ENCODE measurements around the gene NCKAP5L.

NCKAP5L gene

DNA sequence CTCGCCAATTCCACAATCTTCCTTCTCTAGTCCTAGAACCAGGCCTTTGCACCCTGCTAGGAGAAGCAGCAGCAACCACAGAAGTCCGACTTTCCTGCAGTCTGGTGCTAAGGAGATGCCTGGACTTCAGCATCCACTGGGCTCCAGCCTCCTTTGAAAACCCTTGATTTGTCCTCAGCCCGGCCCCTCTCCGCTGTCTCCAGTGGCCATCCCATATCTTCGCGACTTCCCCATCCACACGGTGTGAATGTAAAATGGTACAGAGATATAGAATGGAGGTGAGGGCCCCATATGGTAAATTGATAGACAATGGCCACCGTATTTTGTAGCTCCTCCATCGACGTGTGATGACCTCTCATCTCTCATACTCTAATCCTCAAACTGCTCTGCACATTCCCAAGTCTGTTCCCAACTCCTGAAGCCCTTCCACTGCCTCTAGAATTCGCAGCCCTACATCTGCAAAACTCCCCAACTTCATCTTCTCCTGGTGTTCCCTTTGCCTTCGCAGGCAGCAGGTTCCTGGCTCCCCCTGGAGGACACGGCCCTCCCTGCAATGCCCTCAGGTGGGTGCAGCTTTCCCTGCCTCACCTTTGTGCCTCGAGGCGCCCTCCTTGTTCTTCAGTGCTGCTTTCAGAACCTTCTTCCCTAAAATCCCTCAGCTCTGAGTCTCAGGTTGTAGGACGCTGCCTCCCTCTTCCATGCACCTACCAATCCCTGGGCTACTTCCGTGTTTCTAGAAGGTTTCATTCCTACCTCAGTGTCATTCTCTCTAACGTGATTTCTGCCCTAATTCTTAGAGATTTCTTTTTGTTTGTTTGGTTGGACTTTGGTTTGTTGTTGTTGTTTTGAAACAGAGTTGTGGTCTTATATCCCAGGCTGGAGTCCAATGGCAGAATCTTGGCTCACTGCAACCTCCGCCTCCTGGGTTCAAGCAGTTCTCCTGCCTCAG is 50.1 kb downstream of the NCKAP5L start:
- TF ChIP-seq FOXP2 (optimal IDR thresholded peaks at IDR 0.05; ENCODE audit: borderline replicate concordance, extremely low read depth, extremely low read length, insufficient read depth): no peak
- no peak for TF ChIP-seq SIN3A (IDR thresholded peaks at IDR 0.05; ENCODE audit: borderline replicate concordance, insufficient read depth, low read length)
- TF ChIP-seq, protein P1, sequence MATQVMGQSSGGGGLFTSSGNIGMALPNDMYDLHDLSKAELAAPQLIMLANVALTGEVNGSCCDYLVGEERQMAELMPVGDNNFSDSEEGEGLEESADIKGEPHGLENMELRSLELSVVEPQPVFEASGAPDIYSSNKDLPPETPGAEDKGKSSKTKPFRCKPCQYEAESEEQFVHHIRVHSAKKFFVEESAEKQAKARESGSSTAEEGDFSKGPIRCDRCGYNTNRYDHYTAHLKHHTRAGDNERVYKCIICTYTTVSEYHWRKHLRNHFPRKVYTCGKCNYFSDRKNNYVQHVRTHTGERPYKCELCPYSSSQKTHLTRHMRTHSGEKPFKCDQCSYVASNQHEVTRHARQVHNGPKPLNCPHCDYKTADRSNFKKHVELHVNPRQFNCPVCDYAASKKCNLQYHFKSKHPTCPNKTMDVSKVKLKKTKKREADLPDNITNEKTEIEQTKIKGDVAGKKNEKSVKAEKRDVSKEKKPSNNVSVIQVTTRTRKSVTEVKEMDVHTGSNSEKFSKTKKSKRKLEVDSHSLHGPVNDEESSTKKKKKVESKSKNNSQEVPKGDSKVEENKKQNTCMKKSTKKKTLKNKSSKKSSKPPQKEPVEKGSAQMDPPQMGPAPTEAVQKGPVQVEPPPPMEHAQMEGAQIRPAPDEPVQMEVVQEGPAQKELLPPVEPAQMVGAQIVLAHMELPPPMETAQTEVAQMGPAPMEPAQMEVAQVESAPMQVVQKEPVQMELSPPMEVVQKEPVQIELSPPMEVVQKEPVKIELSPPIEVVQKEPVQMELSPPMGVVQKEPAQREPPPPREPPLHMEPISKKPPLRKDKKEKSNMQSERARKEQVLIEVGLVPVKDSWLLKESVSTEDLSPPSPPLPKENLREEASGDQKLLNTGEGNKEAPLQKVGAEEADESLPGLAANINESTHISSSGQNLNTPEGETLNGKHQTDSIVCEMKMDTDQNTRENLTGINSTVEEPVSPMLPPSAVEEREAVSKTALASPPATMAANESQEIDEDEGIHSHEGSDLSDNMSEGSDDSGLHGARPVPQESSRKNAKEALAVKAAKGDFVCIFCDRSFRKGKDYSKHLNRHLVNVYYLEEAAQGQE (IDR thresholded peaks at IDR 0.05; ENCODE audit: insufficient read depth in 1 of 2, low read depth in 2 of 2, low read length in 2 of 2): no peak
- TF ChIP-seq TAF1 (IDR thresholded peaks at IDR 0.05; ENCODE audit: borderline replicate concordance, insufficient read depth, low read length): no peak
- TF ChIP-seq POLR2AphosphoS5 (IDR thresholded peaks at IDR 0.05; ENCODE audit: low read depth, low read length): no peak

DNA sequence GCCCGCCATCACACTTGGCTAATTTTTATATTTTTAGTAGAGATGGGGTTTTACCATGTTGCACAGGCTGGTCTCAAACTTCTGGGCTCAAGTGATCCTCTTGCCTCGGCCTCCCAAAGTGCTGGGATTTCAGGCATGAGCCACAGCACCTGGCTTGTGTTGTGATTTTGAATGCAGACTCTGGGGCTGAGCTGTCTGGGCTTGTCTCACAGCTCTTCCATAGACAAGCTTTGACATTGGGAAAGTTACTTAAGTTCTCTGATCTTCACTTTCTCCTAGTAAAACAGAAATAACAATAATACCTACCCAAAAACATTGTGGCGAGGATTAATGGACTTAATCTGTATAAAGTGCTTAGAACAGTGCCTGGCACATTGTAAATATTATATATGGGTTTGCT is 50.9 kb downstream of the NCKAP5L start:
- TF ChIP-seq FOXP2 (optimal IDR thresholded peaks at IDR 0.05; ENCODE audit: borderline replicate concordance, extremely low read depth, extremely low read length, insufficient read depth): no peak
- TF ChIP-seq, protein P1 (IDR thresholded peaks at IDR 0.05; ENCODE audit: insufficient read depth in 1 of 2, low read depth in 2 of 2, low read length in 2 of 2): no peak
- no peak for TF ChIP-seq TAF1 (IDR thresholded peaks at IDR 0.05; ENCODE audit: borderline replicate concordance, insufficient read depth, low read length)
- TF ChIP-seq POLR2AphosphoS5 (IDR thresholded peaks at IDR 0.05; ENCODE audit: low read depth, low read length): no peak
- no peak for TF ChIP-seq SIN3A (IDR thresholded peaks at IDR 0.05; ENCODE audit: borderline replicate concordance, insufficient read depth, low read length)

DNA sequence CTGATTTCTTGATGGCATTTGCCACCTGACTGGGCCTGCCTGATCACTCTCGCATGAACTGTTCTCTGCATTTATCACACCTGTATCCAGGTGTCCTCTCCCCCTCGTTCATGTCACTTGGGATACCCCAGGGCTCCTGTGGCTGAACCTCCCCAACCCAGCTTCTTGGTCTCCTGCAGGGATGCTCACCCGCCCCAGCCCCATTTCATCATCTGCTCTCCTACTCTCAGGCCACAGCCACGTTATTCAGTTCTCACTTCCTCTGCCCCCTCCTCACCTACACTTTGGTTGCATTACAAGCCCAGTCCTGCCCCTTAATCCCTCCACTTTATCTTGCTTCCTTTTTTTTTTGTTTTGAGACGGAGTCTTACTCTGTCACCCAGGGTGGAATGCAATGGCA is 51.4 kb downstream of the NCKAP5L start:
- TF ChIP-seq TAF1 (IDR thresholded peaks at IDR 0.05; ENCODE audit: borderline replicate concordance, insufficient read depth, low read length): no peak
- TF ChIP-seq FOXP2 (optimal IDR thresholded peaks at IDR 0.05; ENCODE audit: borderline replicate concordance, extremely low read depth, extremely low read length, insufficient read depth): no peak
- TF ChIP-seq SIN3A (IDR thresholded peaks at IDR 0.05; ENCODE audit: borderline replicate concordance, insufficient read depth, low read length): no peak
- no peak for TF ChIP-seq POLR2AphosphoS5 (IDR thresholded peaks at IDR 0.05; ENCODE audit: low read depth, low read length)
- TF ChIP-seq, protein P1 (IDR thresholded peaks at IDR 0.05; ENCODE audit: insufficient read depth in 1 of 2, low read depth in 2 of 2, low read length in 2 of 2): no peak

DNA sequence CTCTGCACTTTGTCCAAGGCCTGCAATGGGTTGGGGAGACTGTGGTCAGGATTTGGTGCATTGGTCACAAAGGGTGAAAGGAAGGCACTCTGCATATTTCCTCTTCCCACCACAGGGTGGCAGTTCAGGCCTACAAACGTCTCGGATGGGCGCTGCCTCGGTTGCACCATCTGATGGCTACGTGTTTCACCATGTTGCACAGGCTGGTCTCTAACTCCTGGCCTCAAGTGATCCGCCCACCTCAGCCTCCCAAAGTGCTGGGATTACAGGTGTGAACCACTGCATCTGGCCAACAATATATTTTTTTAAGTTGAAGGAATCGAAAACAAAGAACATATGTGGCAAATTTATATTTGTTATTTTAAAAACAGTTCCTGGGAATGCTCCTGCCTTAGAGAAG is 51.8 kb downstream of the NCKAP5L start:
- no peak for TF ChIP-seq POLR2AphosphoS5 (IDR thresholded peaks at IDR 0.05; ENCODE audit: low read depth, low read length)
- no peak for TF ChIP-seq TAF1 (IDR thresholded peaks at IDR 0.05; ENCODE audit: borderline replicate concordance, insufficient read depth, low read length)
- no peak for TF ChIP-seq FOXP2 (optimal IDR thresholded peaks at IDR 0.05; ENCODE audit: borderline replicate concordance, extremely low read depth, extremely low read length, insufficient read depth)
- TF ChIP-seq SIN3A (IDR thresholded peaks at IDR 0.05; ENCODE audit: borderline replicate concordance, insufficient read depth, low read length): no peak
- TF ChIP-seq, protein P1 (IDR thresholded peaks at IDR 0.05; ENCODE audit: insufficient read depth in 1 of 2, low read depth in 2 of 2, low read length in 2 of 2): no peak
